GM19463 (cell line): ENCODE measurements around the gene ETV6.

Source experiments
- ATAC-seq: cut with Tn5 transposase; IDR thresholded peaks from one replicate; pipeline ENCODE4 v1.9.1; 2021; ENCODE audit warnings: mild to moderate bottlenecking, moderate library complexity; ENCODE audit not compliant: unreplicated experiment

Gene ETV6

DNA sequence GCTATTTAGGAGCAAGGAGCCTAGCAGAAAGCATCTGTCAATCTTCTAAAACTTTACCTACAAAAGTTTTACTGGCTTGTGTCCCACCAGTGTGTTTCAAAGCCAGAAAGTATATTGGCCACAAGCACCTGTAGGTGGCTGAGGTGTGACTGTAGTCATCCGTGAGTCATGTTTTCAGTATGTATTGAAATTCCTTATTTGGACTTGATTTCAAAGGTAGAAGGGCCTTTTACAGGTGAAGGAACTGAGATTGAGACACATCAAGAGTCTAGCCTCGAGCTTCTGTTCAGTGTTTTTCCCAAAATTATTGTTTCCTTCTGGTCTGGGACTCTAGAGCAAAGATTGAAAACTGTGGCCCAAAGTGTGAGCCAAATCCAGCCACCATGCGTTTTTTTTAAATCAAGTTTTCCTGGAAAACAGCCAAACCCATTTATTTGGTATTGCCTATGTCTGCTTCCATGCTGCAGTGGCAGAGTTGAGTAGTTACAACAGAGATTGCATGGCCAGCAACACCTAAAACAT is 226.0 kb downstream of the ETV6 start:
- no peak for ATAC-seq

DNA sequence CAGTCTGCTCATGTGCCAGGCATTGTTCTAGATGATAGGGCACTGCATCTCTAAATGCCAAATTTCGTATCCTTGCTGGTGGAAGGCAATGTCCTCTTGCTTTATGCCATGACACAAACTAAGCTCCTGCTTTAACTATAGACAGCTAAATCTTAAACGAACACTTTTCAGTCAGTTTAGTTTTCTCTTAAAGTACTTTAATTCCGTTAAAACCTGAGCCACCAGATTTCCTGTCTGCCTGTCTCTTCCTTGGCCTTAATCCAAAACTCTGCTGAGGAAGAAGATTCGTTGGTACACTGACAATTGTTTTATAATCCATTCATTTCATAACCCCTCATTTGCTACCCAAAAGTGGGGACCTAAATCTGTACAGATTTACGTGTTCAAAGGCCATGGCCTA is 226.8 kb downstream of the ETV6 start:
- no peak for ATAC-seq

DNA sequence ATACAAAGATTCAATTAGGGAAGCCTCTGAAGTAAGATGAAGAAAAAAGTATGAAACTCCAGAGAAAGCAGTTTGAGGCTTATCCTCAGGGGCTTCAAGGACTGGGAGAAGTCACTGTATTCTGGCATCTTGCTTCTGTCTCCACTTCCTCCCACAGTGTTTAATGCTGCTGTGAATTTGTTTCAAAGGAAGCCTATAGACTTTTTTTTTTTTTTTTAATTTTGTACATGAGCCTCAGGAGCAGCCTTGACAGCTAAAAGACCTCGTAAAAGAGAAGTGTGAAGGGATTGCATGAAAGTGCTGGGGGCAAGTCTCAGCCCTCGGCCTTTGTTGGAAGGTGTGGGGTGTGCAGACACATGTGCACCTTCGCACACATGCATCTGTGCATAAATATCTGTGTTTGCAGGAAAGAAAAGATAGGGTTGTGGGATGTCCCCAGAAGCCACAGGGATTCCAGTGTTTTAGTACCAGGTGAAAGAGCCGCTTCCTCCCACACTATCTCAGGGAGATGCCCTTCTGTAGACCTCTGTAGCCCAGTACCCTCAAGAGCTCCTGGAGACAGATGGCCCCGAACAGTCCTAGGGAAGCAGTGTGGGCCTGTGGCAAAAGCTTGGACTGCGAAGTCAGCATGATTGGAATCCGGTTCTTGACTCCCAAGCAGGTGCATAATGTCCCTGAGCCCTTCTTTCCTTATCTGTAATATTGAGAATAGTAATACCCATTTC is 227.8 kb downstream of the ETV6 start:
- no peak for ATAC-seq

DNA sequence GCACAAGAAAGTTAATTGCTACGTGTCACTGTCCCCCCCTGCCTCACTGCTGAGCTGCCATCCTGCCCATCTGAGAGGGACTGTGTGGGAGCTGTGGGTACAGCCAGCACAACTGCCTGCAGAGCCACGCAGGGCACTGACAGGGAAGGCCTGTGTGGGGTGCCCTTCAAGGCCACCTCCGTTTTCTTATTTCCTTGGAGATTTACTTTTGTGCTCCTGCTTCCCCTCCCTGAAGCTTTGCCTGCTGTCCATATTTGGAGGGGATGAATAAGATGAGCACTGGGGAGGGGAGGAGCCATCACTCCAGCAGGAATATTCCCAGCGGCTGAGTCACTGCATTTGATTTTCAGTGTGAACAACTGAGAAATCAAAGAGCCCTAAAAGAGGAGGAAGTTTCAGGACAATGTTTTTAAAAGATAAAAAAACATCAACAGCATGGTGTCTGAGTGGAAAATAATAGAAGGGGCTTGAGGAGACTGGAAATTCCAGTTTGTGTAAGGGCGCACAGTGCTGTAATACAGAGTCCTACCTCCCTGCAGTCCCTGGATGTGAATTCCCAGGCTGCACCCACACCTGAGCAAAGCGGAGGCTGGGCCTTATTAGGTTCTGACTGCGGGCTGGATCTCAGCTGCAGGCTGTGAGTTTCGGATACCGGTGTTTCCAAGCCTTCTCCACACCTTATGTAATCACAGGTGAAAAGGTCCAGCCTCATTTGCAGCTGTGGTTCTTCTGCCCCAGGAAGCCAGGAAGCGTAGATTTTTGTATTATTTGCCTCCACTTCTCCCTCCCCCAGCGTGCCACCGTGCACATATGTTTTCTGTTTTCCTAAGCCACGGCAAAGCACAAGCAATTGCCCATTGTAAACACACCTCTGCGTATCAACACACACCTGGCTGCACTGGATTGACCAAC is 228.7 kb downstream of the ETV6 start:
- ATAC-seq, result no peak

DNA sequence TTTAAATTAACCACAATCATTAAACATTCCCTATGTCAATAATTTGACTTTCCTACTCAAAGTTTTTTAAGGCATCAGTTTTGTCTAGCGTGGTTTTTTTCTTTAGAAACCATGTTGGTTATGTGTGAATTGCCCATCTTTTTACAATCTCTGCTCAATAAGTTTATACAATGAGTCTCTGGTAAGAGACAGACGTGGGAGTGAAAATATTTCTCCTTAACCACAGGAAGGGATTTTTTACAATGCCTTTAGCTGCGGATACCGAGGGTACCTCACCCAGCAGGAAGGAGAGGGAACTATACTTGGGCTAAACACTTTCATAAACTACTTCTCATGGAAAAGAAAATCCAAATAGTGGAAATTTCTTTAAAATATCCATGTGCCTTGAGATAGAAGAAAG is 229.8 kb downstream of the ETV6 start:
- ATAC-seq, result no peak

DNA sequence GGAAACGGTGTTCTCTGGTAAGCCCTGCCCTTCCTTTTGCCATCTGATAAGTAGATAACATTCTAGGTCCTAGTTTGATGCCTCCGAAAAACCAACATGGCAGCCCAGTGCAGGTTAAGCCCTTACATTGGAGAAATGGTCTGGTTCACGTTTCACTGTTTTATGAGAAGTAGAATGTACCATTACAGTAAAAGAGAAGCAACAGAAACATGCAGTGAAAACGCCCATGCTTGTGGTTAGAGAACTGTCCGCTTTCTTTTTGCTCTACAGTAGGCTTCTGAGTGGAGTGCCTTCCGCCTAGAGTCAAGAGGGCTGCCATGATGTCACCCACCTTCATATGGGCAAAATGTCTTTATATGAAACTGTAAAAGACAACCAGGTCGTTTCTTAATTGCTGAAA is 230.9 kb downstream of the ETV6 start:
- ATAC-seq, result no peak

DNA sequence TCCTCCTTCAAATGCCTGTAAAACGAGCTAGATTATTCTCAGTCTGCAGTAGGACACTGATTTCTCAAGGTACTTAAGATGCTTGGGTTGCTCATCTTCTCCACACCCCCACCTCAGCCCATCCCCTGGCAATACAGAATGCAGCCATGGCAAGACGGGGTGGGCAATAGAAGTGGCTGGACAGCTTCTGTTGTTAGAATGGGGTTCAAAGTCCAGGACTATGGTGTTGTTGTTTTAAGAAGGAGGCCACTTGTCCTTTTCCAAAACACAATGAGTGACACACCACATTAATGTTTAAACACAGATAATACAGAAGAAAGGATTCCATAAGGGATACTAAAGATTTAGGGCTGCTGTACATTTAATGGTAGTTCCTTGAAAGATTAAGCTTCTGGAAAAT is 232.4 kb downstream of the ETV6 start:
- no peak for ATAC-seq

DNA sequence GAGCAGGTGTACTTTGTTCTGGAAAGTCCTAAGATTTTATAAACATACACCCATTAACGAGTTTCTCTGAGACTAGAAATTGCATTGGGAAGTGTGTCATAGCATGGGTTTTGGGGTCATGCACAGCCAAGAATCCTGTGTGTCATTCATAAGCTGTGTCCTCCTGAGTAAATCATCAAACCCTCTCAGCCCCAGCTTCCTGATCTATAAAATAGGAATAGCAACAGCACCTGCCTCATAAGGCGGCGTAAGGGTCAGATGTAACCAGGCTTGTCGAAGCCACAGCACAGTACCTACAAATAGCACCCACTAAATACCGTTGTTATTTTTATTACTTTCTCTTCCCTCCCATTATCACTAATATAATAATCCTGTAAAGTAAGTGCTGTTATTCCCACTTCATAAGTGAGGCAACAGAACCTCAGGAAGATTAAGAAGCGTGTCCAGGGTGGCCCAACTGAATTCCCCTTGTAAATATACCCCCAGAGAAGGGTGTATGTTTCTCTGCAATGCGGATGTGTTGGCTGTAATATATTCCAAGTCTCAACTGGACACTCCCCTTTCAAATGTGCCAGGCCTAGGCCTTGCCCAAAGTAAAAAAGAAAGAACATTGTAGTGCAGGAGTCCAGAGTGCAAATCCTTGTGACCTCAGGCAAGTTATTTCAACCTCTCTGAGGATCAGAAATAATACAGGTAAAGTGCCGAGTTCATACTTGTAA is 233.0 kb downstream of the ETV6 start:
- peak; percentile 64 for ATAC-seq

DNA sequence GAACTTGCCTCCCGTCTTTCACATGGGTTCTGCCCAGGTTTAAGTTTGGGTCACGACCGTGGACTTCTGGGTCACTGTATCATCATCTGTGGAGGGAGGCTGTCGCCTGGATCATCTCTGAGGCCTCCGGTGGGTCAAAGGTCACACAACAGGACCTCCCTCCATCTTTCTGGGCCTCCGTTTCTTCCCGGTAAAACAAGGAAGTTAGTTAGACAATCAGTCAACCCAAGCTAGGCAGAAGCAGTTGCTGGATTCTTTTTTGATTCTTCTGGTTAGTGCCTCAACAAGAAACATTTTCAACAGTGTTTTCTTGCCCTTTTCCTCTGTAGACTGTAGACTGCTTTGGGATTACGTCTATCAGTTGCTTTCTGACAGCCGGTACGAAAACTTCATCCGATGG is 234.6 kb downstream of the ETV6 start:
- no peak for ATAC-seq

DNA sequence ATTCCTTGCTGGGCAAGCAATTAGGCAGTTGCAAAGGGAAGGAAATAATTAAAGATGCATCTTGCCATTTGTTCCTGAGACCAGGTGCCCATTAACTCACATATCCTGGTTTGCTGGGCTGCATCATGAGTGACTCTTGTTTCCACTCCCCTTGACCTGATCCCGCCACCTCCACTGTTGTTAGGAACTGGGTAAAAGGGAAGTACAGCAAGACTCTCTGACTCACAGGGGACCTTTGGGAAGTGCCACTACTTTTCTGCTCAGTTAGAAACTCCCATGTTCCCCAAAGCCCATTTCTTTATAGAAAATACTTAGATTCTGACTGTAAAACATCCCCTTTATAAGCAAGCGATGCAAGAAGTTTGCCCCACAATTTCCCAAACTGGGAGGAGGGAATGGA is 235.2 kb downstream of the ETV6 start:
- no peak for ATAC-seq

DNA sequence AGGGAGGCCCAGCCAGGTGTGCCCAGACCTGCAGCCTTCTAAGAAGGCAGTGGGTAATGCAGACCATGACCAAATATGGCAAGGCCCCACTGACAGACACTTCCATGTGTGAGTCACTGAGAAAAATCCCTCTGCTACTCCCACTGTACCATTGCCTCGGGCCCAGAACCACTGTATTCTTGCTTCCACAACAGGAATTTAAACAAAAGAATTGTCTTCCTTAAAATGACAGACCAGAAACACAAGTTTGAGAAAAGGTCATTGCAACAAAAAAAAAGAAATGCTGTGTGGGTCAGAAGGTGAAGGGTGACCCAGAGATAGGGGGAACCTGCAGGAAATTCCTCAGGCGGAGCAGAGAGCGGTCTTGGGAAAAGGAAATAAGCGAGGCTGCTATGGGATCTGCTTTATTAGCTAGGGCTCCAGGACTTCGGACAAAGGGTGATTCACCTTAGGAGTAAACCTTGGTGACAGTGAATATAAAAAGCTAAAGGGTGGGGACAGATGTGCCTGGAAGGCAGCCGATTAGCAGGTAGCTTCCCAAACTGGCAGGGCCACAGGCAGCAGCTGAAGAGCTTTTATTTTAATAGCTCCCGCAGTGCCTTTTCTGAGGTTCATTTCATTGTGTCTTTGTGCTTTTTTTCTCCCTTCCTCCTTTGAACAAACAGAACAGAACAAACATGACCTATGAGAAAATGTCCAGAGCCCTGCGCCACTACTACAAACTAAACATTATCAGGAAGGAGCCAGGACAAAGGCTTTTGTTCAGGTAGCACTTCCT is 236.0 kb downstream of the ETV6 start:
- no peak for ATAC-seq

DNA sequence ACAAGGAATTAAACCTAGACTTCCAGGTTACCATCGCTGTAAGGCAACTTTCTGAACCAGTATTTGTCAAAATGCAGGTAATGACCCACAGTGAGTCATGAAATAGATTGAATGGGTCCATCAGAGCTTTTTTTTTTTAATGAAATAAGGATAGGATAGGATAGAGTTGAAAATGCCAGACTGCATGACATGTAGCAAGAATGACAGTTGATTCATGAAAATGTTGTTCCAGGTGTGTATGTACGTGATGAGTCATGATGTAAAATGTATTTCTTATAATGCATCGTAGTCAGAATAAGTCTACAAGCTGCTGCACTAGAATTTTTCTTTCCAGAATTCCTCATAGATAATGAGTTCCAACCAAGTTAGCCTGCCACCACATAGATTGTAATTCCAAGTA is 236.9 kb downstream of the ETV6 start:
- no peak for ATAC-seq

DNA sequence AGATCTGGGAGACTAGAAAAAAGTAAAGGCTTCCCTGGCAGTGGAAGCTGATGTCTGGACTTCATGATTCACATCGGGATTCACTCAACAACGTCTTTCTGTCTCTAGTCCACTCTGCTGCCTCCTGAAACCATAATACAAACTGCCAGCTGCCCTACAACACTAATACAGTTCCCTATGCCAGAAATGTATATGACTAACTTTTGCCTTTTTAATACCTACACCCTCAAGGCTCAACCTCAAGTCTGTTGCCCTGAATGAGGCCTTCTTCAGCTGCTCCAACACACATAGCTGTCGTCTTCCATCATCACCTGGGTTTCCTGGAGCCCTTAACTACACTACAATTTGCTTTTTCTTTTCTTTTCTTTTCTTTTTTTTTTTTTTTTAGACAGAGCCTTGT is 238.6 kb downstream of the ETV6 start:
- ATAC-seq, result no peak

DNA sequence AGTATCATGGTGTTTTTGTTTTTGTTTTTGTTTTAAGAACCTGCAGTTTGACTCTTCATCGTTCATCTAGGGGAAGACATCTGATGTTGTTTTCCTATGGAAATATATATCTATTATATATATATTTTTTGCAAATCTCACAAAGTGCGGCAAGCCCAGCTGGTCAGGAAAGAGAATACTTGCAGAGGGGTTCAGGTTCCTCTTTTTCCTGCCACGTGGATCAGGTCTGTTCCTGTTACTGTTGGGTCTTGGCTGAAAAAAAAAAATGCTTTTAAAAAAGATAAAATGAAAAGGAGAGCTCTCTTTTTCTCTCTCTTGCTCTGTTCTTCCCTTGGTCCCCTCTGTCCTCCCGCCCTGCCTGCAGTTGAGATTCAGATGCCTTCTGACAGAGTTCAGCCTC is 241.9 kb downstream of the ETV6 start:
- no peak for ATAC-seq

DNA sequence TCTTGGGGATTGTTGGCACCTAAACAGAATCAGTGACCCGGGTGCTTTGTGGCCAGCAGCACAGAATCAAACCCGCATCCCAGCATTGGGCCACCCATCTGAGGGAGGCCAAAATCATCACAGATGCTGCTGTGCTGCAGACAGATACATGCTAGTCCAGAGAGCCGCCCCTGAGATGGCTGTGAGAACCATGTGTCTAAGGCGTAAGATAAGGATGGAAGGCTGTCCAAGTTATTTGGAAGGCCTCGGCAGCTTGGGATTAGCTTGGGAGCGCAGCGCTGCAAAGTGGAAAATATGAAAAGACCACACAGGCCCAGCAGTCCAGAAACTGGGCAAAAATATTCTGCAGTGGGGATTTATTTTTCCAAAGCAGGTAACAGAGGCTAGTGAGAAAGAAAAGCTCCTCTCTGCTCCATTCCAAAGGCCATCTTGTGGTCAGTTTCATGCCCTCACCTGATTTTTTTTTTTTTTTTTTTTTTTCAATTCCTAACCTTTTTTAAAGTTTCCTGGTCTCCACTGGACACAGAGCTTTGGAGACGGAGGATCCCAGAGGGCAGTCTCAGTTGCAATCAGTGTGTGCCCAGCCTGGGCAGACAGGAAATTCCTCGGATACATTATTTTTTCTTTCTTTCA is 242.4 kb downstream of the ETV6 start:
- no peak for ATAC-seq

DNA sequence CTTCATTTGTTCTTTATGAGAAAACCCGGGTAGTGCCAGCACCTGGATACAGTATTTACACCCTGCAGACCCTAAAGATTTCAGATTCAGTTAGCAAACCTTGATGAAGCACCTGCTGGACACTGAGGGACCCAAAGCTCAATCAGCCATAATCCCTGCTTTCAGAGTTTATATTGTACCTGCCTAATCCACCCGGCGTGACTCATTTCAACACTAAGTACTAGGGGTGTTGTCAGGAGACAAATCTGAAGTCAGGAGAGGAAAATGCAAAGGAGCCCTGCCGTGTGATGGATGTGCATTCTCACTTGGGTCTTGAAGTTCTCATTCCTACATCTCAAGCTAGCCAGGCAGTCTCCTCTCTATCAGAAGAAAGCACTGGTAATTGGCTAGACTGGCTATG is 244.5 kb downstream of the ETV6 start:
- no peak for ATAC-seq

DNA sequence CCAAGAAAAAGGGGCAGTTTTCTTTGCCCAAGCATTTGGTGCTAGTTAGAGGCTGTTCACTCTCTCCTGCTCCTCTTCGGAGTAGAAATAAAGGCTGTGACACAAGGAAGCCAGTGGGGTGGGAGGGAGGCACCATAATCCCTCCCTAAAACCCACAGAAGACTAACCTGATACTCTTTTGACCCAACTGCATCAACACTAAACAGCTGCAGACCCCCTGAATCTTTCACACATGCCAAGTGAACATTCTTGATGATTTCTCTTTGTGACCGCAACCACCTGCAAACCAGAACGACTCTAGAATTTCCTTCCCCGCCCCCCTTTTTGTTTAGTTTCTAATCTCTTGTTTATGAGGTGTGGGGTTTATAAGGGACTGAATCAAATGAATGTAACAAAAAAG is 245.4 kb downstream of the ETV6 start:
- ATAC-seq, result peak; percentile 49

DNA sequence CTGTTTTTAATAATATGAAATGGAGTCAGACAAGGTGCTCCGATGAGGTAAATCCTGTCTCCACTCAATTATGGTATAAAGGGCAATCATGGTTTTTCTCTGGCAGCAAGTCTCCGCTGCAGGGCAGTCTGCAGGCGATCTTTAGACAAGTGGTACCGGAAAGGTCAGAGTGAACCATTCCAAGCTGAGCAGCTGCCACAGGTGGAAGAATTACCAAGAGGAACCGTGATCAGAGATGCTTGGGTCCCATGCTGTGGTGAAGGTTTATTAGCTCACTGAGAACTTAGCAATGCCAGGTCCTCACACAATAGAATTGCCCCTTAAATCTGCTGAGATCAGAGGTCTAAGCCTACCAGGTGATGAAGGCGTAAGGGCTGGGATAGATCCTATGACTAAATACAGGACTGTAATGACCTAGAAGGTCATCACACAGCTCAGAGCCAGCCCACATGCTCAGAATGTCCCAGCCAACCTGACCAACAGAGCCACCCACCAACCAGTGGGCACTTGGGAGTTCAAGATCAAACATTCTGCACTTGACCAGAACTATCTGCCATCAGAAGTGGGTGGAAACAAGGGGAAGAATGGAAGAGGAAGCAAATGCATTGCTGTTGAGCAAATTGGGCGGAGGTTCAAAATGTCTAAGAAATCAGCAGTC is 246.1 kb downstream of the ETV6 start:
- no peak for ATAC-seq

DNA sequence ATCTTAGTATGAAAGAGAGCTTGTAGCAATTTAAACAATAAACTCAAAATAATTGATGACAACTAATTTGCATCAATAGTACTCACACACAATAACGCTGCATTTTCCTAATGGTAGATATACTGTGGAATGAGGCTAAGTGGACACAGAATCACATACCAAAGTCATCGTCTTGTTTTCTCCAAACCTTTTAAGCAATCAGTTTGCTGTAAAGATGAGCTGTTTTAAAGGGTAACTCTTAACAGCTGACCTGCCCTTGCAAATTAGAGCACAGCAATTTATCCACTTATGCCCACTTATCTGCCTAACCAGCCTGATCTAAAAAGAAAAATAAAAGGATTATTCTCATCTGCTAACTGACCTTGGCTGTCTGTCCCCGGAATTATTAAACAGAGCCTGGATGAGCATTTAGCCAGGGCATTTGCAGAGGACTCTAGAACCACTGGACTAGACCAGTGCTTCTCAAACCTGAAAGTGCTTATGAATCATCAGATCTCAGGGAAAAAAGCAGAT is 247.0 kb downstream of the ETV6 start:
- ATAC-seq, result no peak
